Smooth muscle cell (in vitro differentiated cells): ENCODE measurements around the gene THAP5. TPM values are rescaled to one million over a fixed set of nuclear protein-coding genes. Genes with fewer than 3 reads are reported as not detected.
"Not testable (repeated sequence)": the region's sequence is repeated elsewhere in the genome, so short reads cannot be mapped to it uniquely, and the experiment has no call there.

Experiments used
- DNase-seq: peaks from one replicate; lab custom pipeline; 2025; ENCODE audit not compliant: unreplicated experiment; lab: John Stamatoyannopoulos, UW
- H2AFZ ChIP-seq: fragments of 200-600 bp; sonication (generic); 2 replicates; pipeline ENCODE4 v1.6.0; 2016; ENCODE audit warnings: antibody characterized with exemption, low read depth, mild to moderate bottlenecking
- H3F3A ChIP-seq: fragments of 200-600 bp; sonication (generic); 2 replicates; pipeline ENCODE4 v1.6.0; 2017; ENCODE audit warnings: antibody characterized with exemption, low read depth
- H3K27ac ChIP-seq: fragments of 200-600 bp; sonication (generic); 2 replicates; pipeline ENCODE4 v1.5.1; 2016; ENCODE audit warnings: low read depth, mild to moderate bottlenecking
- H3K27me3 ChIP-seq: fragments of 200-600 bp; sonication (generic); 2 replicates; pipeline ENCODE4 v1.6.1; 2016; ENCODE audit warnings: low read depth, mild to moderate bottlenecking
- H3K36me3 ChIP-seq: fragments of 200-600 bp; sonication (generic); 2 replicates; pipeline ENCODE4 v1.5.1; 2016; ENCODE audit warnings: low read depth
- H3K4me1 ChIP-seq: fragments of 200-600 bp; sonication (generic); 2 replicates; pipeline ENCODE4 v1.5.1; 2016; ENCODE audit warnings: low read depth
- H3K4me2 ChIP-seq: fragments of 200-600 bp; sonication (generic); 2 replicates; pipeline ENCODE4 v1.6.0; 2016; ENCODE audit warnings: mild to moderate bottlenecking
- H3K4me3 ChIP-seq: fragments of 200-600 bp; sonication (generic); 2 replicates; pipeline ENCODE4 v1.5.1; 2016; ENCODE audit warnings: mild to moderate bottlenecking
- H3K79me2 ChIP-seq: fragments of 200-600 bp; sonication (generic); 2 replicates; pipeline ENCODE4 v1.6.0; 2016; ENCODE audit warnings: low read depth, mild to moderate bottlenecking
- H3K9ac ChIP-seq: fragments of 200-600 bp; sonication (generic); 2 replicates; pipeline ENCODE4 v1.6.0; 2016; ENCODE audit warnings: low read depth
- H3K9me3 ChIP-seq: fragments of 200-600 bp; sonication (generic); replicated peaks from 2 replicates; pipeline ENCODE4 v1.5.1; 2016; ENCODE audit warnings: low read depth
- H4K20me1 ChIP-seq: fragments of 200-600 bp; sonication (generic); 2 replicates; pipeline ENCODE4 v1.6.0; 2016; ENCODE audit warnings: low read depth
- WGBS: methylation state at CpG from one replicate; pipeline ENCODE4 v1.1.7; 2016; ENCODE audit warnings: low lambda C conversion rate; 5-methylcytosine and 5-hydroxymethylcytosine counted together
- polyA plus RNA-seq: library from polyadenylated mRNA; unstranded; fragments of >200 nt; fragmentation: Nextera tagmentation; extraction: Ambion mirVana; gene quantifications from 2 replicates; pipeline ENCODE4 v1.2.1, GENCODE V29; 2016
- total RNA-seq: library from RNA; depleted of rRNA; stranded (reverse); fragments of >200 nt; gene quantifications from 2 replicates; pipeline ENCODE4 v1.2.3, GENCODE V29; 2014
- TF ChIP-seq, protein P1 (sequence below): fragments of 200-600 bp; sonication (generic); IDR thresholded peaks from 2 replicates; pipeline ENCODE4 v1.5.1; 2017; ENCODE audit warnings: borderline replicate concordance, mild to moderate bottlenecking, antibody characterized with exemption; ENCODE audit not compliant: insufficient read depth, poor library complexity, severe bottlenecking

THAP5 gene
- total and polyA plus RNA-seq, 2 experiments from 2014 or later = 9.4 to 45.0 TPM

DNA sequence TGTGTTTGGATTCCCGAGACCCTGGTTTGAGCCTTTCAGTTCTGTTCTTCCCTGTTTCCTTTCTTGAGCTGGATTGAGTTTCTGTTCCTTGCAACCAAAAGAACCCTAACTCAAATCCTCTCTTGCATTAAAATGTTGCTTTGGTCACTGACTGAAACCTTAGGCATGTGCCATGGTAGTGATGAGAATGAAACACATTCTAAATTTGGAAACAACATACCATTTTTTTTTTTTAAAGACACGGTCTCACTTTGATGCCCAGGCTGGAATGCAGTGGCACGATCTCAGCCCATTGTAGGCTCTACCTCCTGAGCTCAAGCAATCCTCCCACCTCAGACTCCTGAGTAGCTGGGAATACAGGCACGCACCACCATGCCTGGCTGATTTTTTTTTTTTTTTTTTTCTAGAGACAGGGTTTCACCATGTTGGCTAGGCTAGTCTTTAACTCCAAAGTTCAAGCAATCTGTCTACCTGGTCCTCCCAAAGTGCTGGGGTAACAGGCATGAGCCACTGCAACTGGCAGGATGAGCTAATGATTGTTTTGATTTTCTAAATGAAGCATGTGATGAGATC, 8.4 kb downstream of the THAP5 start:
- no peak for DNase-seq
- Histone ChIP-seq H3K79me2 (peaks cover 28% of the 10 kb centered on the region), H3K9me3 (no peaks in the 10 kb centered on the region), H3K9ac (no peak overlapping the region), H3K4me3 (no peak overlapping the region), H2AFZ (no peak overlapping the region), H4K20me1 (no peaks in the 10 kb centered on the region), H3F3A (no peaks in the 10 kb centered on the region), H3K4me1 (no peaks in the 10 kb centered on the region), H3K36me3 (peaks cover 9% of the 10 kb centered on the region), H3K4me2 (no peak overlapping the region), H3K27ac (no peak overlapping the region), H3K27me3 (no peaks in the 10 kb centered on the region)
- TF ChIP-seq, protein P1, sequence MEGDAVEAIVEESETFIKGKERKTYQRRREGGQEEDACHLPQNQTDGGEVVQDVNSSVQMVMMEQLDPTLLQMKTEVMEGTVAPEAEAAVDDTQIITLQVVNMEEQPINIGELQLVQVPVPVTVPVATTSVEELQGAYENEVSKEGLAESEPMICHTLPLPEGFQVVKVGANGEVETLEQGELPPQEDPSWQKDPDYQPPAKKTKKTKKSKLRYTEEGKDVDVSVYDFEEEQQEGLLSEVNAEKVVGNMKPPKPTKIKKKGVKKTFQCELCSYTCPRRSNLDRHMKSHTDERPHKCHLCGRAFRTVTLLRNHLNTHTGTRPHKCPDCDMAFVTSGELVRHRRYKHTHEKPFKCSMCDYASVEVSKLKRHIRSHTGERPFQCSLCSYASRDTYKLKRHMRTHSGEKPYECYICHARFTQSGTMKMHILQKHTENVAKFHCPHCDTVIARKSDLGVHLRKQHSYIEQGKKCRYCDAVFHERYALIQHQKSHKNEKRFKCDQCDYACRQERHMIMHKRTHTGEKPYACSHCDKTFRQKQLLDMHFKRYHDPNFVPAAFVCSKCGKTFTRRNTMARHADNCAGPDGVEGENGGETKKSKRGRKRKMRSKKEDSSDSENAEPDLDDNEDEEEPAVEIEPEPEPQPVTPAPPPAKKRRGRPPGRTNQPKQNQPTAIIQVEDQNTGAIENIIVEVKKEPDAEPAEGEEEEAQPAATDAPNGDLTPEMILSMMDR = no peak
- WGBS = 87% methylated on average over 4 of the region's 4 CpGs

DNA sequence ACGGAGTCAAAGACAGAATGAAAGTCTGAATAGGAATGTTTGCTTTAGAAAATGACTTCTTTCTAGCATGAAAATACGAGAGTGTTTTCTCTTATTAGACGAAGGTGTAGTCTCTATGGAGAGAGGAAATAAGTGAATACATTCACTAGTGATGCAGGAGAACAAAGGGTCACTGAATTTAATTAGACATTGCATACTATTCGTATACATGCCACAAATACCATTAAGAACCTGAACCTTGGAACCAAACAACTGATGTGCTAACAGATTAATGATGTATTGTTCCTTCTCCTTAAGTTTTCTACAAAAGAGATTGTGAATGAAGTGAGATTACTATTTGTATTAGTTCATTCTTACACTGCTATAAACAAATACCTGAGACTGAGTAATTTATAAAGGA, 10.3 kb downstream of the THAP5 start:
- TF ChIP-seq, protein P1 = no peak
- Histone ChIP-seq H3K79me2 (peaks cover 19% of the 10 kb centered on the region), H3K27ac (no peak overlapping the region), H3K27me3 (no peaks in the 10 kb centered on the region), H2AFZ (no peak overlapping the region), H3K4me1 (no peaks in the 10 kb centered on the region), H3K9ac (no peak overlapping the region), H3K9me3 (no peaks in the 10 kb centered on the region), H3K4me2 (no peak overlapping the region), H3K36me3 (peaks cover under 1% of the 10 kb centered on the region), H4K20me1 (no peaks in the 10 kb centered on the region), H3K4me3 (no peak overlapping the region), H3F3A (no peaks in the 10 kb centered on the region)
- 96% methylated on average over 4 of the region's 4 CpGs for WGBS
- DNase-seq = no peak

DNA sequence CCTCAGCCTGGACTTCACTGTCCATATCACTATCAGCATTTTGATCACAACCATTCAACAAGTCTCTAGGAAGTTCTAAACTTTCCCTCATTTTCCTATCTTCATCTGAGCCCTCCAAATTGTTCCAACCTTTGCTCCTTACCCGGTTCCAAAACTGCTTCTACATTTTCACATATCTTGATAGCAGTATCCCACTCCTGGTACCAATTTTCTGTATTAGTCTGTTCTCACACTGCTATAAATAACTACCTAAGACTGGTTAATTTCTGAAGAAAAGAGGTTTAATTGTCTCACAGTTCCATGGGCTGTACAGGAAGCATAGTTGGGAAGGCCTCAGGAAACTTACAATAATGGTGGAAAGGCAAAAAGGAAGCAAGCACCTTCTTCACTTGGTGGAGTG, 11.9 kb downstream of the THAP5 start:
- Histone ChIP-seq H2AFZ (no peak overlapping the region), H3K79me2 (peaks cover 5% of the 10 kb centered on the region), H3K4me2 (no peak overlapping the region), H3K27ac (no peak overlapping the region), H3K27me3 (no peaks in the 10 kb centered on the region), H4K20me1 (no peaks in the 10 kb centered on the region), H3K9ac (no peak overlapping the region), H3F3A (no peaks in the 10 kb centered on the region), H3K4me3 (no peak overlapping the region), H3K4me1 (no peaks in the 10 kb centered on the region), H3K9me3 (no peaks in the 10 kb centered on the region), H3K36me3 (no peaks in the 10 kb centered on the region)
- WGBS = 100% methylated on average over 1 of the region's 1 CpG
- TF ChIP-seq, protein P1 = no peak
- DNase-seq = no peak

DNA sequence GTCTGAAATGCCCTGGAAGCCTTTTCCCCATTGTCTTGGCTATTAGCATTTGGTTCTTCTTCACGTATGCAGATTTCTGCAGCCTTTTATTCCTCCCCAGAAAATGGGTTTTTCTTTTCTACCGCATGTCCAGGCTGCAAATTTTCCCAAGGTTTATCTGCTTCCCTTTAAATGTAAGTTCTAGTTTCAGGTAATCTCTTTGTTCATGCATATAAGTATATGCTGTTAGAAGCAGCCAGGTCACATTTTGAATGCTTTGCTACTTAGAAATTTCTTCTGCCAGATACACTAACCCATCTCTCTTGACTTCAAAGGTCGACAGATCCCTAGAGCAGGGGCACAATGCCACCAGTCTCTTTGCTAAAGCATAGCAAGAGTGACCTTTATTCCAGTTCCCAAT, 12.3 kb downstream of the THAP5 start:
- no peaks in the 10 kb centered on the region for H4K20me1 ChIP-seq
- TF ChIP-seq, protein P1 = no peak
- H3K9me3 ChIP-seq = no peaks in the 10 kb centered on the region

DNA sequence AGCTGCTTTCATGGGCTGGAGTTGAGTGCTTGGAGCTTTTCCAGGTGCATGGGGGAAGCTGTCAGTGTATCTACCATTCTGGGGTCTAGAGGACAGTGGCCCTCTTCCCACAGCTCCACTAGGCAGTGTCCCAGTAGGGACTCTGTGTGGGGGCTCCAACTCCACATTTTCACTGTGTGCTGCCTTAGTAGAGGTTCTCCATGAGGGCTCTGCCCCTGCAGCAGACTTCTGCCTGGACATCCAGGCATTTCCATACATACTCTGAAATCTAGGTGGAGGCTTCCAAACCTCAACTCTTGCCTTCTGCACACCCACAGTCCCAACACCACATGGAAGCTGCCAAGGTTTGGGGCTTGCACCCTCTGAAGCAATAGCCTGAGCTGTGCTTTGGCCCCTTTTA, 12.8 kb downstream of the THAP5 start:
- H4K20me1 ChIP-seq, H3K79me2 ChIP-seq, H3K4me3 ChIP-seq, H3K36me3 ChIP-seq, H3K4me2 ChIP-seq, DNase-seq, H2AFZ ChIP-seq, H3K27ac ChIP-seq, H3K9me3 ChIP-seq, H3K4me1 ChIP-seq, H3K27me3 ChIP-seq, H3F3A ChIP-seq, H3K9ac ChIP-seq: not testable (repeated sequence)

More for the DNA sequence above, 12.3 kb downstream of the THAP5 start:
- Histone ChIP-seq H3K27me3 (no peaks in the 10 kb centered on the region), H2AFZ (no peak overlapping the region), H3K79me2 (peaks cover under 1% of the 10 kb centered on the region), H3K4me3 (no peak overlapping the region), H3F3A (no peaks in the 10 kb centered on the region), H3K9ac (no peak overlapping the region), H3K4me1 (no peaks in the 10 kb centered on the region), H3K36me3 (no peaks in the 10 kb centered on the region), H3K4me2 (no peak overlapping the region), H3K27ac (no peak overlapping the region)
- WGBS = 99% methylated on average over 3 of the region's 3 CpGs
- DNase-seq = no peak
